ENCODE results near the gene DUSP16.
"Not testable (repeated sequence)": the region's sequence is repeated elsewhere in the genome, so short reads cannot be mapped to it uniquely, and the experiment has no call there.

The DUSP16 gene

GRCh38 chr12:12543959-12544358 is 18.7 kb downstream of the DUSP16 start:
- no peak for DNase-seq

- no peak for DNase-seq
Observed at GRCh38 chr12:12542964-12543363, 19.7 kb downstream of the DUSP16 start.

- no peak for DNase-seq
Observed at GRCh38 chr12:12542286-12542685, 20.4 kb downstream of the DUSP16 start.

GRCh38 chr12:12541782-12542181 is 20.9 kb downstream of the DUSP16 start:
- DNase-seq: no peak

- peak; percentile 28 for DNase-seq
Observed at GRCh38 chr12:12540261-12541013, 22.2 kb downstream of the DUSP16 start.

GRCh38 chr12:12539028-12539810 is 23.4 kb downstream of the DUSP16 start:
- no peak for DNase-seq

GRCh38 chr12:12538535-12538934 is 24.1 kb downstream of the DUSP16 start:
- no peak for DNase-seq

GRCh38 chr12:12537421-12537820 is 25.2 kb downstream of the DUSP16 start:
- DNase-seq: no peak

- DNase-seq: no peak
Observed at GRCh38 chr12:12534975-12535374, 27.7 kb downstream of the DUSP16 start.

GRCh38 chr12:12534166-12534866 is 28.3 kb downstream of the DUSP16 start:
- DNase-seq: no peak

- DNase-seq: no peak
Observed at GRCh38 chr12:12533238-12533829, 29.3 kb downstream of the DUSP16 start.

GRCh38 chr12:12531194-12531593 is 31.5 kb downstream of the DUSP16 start:
- DNase-seq: no peak

GRCh38 chr12:12529783-12530421 is 32.8 kb downstream of the DUSP16 start:
- no peak for DNase-seq

GRCh38 chr12:12528361-12529270 is 34.0 kb downstream of the DUSP16 start:
- peak; percentile 12 for DNase-seq

- peak; percentile 33 for DNase-seq
Observed at GRCh38 chr12:12527820-12528296, 34.8 kb downstream of the DUSP16 start.

GRCh38 chr12:12524128-12524527 is 38.5 kb downstream of the DUSP16 start:
- DNase-seq: no peak

- DNase-seq: no peak
Observed at GRCh38 chr12:12523229-12523628, 39.4 kb downstream of the DUSP16 start.

- not testable (repeated sequence) for DNase-seq
Observed at GRCh38 chr12:12522657-12523056, 40.0 kb downstream of the DUSP16 start.

GRCh38 chr12:12521888-12522287 is 40.8 kb downstream of the DUSP16 start:
- DNase-seq: no peak

- no peak for DNase-seq
Observed at GRCh38 chr12:12521044-12521485, 41.6 kb downstream of the DUSP16 start.

GRCh38 chr12:12520273-12520672 is 42.4 kb downstream of the DUSP16 start:
- DNase-seq: no peak

Measured in CD4-positive, alpha-beta T cell treated with Interleukin-6 for 4 hours (primary cell).